Stimulated activated CD4-positive, alpha-beta T cell treated with anti-CD3 and anti-CD28 coated beads, Interleukin-12 subunit alpha, Interleukin-12 subunit beta, amount 100 ng/mL, for 4 hours (primary cell): Measurements from ENCODE around the gene SCUBE1.
A peak's percentile ranks its signal among the peaks of the same experiment; 100 is the strongest.

Experiments used
- DNase-seq: peaks from one replicate; pipeline ENCODE4 v3.0.0-alpha.2; 2020

Gene SCUBE1

DNA sequence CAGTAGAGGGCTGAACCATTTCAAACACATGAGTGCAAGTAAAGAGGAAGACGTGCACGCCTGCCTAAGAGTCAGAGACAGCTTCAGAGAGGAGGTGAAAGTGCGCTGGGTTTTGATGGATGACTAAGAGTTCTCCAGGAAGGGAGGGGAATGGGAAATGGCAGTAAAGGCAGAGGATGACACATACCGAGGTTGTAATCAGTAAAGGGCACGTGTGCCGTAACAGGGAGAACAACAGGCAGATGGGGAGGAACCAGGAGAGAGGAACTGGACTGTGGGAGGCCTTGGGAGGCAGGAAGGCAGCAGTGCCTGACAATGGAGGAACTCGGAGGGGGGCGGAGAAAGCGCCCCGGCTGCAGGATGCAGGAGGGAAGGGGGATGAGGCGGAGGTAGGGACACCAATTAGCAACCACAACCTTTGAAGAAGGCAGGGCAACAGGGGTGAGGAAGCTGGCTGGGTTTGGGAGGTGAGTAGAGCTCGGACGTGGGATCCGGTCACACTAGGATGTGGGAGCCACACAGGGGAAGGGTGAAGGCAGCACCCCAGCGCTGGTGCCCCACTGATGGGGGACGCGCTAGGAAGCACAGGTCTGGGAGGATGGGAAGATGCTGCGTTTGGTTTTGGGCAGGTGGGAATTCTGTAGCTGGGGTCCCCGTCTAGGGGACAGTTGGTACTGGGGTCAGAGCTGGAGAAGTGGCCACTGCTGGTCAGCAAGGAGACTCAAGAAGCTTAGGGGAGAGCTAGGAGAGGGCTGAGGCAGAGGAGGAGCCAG, 67.4 kb downstream of the SCUBE1 start:
- no peak for DNase-seq

DNA sequence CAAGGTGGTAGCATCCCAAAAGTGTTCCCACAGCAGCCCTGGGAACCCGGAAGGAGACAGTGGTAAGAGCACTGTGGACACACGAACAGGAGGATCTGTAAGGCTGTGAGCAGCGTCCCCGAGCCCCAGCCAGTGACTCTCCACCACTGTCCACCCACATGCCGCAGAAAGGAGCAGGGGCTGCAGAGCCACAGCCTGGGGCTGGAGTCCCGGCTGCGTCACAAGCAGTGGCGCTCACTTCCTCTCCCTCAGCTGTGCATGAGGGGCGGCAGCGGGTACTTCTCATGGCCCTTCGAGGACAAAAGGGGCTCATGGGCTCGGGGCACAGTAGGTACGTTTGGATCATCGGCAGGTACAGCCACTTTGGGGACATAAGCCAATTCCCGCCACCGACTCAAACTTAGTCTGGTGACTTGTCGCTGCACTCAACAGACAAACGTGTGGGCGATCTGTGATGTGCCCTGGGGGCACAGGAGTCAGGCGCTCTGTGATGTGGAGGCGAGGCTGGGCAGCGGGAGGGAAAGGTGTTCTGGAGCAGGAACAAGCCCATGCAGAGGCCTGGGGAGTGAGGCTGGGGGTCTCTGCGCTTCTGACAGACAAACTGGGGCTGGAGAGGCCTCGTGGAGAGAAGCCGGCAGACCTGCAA, 68.5 kb downstream of the SCUBE1 start:
- DNase-seq: no peak

DNA sequence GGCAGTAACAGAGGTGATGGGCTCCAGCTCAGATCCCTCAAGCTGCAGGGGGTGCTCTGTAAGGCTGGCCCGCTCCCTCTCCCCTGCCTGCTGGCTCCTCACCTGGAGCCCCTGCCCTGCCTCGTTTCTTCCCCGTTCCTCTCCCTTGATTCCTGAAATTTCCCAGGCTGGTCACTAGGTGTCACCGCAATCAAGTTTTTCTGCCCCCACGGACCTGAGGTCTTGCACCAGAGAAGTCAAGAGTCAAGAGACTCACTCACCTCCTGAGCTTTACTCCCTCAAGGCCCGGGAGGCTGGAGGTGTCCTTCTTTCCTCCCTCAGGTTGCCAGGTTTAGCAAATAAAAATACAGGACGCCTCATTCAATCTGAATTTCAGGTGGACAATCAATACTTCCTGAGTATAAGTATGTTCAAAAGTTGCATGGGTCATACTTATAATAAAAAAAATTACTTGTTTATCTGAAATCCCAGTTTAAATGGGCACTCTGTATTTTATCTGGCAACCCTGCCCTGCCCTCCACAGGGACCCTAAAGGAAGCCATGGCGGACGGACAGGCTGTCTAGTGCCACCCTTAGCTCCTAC, 69.2 kb downstream of the SCUBE1 start:
- DNase-seq: peak; percentile 10

DNA sequence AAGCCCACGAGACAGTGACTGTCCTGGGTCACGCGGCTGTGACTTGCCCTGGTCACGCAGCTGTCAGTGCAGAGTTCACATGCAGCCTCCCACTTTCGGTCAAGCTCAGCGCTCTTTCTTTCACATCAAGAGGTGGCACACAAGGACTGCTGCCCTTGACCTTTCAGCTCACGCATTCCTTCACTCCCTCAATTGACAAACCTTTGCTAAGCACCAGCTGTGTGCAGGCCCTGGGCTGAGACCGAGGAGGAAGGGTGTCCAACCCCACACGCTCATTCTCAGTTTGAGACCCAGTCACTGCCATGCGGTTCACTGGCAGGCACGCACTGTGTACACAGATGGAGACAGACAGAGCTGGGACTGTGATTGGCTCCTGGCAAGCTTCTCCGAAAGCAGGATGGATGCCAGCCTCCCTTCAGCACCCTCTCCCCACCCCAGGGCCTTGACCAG, 70.3 kb downstream of the SCUBE1 start:
- DNase-seq: no peak

DNA sequence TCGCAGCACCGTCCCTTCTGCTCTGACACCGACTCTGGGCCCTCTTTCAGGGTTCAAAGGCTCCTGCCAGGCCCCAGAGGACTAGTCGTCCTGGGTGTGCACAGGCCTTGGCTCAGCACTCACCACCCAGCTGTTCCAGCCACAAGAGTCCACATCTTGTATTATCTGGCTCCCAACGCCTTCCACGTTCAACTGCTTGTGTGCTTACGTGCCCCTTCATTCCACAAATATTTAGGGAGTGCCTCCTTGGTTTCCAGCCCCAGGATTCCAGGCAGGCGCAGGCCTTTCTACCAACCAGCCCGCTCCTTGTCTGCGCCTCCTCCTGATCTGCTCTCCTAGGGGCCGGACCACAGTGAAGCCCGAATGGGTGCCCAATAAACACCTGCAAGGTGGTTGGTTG, 70.9 kb downstream of the SCUBE1 start:
- no peak for DNase-seq

DNA sequence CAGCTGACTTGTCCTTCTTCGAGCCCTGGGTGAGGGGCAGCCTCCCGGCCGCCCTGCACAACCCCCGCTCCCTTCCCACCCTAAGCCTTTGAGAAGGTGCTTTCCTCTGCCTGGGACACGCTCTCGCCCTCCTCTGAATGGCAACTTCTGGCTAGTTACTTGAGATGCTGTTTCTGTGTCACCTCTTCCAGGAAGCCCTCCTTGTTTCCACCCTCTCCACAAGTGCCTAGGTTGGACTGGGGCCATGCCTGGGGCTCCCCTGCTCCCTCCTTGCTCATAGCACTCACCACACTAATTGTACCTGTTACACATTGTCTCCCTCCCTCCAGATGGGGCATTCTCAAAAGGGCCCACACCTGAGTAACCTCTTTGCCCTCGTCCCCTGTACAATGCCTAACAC, 72.2 kb downstream of the SCUBE1 start:
- no peak for DNase-seq

DNA sequence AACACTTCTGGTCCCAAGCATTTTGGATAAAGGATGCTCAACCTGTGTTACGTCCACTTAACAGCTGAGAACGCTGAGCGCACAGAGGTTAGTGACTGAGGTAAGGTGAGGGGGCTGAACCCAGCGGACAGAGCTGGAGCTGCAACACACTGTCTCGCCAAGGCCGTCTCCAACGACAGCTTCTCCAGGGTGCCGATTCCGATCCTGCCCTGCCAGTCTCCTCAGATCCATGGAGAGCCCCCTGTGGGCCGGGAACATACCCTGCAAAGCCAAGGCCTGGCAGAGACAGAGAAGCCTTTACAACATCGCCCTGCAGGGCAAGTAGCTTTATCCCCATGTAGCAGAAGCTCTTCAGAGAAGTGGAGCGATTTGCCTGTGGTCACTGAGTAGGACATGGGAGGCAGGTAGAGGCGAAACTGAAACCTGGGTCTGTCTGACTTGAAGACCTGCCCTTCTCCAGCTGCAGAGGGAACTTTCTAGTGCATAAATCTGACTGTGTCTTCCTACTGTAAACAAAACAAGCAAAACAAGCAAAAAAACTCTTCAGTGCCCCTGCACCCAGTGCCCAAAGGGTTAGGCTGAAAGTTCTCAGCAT, 72.8 kb downstream of the SCUBE1 start:
- DNase-seq: no peak

DNA sequence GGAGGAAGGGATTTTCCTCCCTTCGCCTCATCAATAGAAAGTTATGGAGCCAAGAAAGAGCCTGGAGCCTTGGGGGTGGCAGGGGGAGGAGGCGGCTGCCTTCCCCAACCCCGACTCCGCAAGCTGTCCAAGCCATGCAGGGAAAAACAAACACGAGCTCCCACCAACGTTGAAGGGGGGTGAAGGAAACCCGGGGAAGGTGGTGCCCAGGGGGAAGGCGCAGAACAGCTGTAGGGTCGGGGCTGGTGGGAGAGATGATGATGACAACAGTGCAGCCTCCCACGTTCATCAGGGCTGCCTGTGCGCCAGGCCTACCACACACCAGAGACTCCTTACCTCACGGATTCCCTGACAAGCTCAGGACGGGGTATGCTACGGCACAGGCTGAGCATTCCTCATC, 73.5 kb downstream of the SCUBE1 start:
- no peak for DNase-seq

DNA sequence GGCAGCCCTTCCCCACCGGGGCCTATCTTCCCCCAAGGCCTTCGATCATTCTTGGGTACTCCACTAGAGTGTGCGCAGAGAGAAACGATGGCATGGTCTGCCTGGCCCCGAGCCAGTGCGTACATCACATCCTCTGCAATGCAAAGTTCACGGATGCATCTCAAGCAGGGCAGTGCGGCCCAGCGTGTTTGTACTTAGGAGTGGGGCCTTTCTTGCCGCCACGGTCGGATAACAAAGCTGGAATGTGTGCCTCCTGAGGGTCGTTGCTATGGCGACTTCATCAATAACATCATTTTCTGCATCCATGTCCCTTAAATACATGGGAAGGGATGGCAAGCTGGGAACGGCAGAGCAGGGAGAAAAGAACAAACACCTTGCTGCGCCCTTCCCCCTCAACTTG, 73.9 kb downstream of the SCUBE1 start:
- DNase-seq: no peak

DNA sequence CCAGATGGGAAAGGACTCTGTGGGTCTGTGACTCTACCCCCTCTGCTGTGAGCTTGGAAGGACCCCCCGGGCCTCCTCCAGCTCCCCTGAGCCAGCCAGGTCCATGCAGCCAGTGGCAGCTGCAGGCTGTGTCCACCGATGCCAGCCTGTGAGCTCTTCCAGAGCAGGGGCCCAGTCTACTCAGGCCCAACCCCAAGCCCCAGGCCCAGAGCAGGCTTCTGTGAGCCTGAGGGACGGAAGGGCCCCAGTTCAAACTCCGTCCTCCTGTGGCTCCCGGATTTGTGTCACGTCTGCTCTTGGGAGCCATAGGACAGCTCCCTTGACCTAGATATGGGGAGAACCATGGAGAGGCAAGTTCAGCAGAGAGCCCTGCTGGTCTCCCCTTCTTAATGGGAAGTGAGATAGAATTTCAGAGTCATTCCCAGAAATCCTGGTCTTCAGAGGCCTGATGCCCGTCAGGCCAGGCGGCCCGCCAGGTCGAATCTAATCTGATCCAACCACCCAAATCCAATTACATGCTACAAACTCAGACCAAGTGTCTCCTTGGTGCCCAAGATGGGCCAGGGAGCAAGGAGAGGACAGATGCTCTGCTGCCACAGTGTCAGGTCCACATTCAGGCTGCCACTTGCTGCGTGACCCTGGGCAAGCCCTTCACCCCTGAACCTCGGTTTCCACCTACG, 75.1 kb downstream of the SCUBE1 start:
- no peak for DNase-seq

DNA sequence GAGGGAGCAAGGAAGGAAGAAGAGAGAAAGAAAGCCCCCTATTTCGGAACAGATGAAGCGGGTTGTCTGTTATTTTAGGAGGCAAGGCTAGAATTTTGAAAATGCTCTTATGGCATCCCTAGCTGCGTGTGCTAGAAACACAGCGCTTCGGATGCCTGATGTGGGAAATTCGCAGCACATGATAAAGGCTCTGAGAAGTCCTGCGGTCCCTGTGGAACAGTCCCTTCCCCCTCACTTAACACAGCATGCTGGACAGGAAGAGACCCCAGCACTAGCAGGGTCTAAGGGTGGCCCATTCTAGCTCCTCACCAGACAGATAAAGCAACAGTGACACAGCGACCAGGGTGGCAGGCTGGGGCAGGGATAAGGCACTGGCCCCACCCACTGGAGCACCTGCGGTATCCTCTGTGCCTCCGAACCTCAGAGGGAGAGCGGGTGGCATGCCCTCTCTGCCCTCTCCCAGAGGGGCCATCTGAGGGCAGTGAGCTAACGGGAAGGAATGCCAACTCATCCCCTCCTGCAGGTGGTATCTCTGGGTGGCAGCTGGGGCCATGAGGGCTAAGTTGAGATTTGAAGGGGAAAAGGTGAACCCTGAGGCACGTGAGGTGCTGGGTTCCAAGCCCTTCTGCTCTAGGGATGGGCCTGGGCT, 75.7 kb downstream of the SCUBE1 start:
- no peak for DNase-seq

DNA sequence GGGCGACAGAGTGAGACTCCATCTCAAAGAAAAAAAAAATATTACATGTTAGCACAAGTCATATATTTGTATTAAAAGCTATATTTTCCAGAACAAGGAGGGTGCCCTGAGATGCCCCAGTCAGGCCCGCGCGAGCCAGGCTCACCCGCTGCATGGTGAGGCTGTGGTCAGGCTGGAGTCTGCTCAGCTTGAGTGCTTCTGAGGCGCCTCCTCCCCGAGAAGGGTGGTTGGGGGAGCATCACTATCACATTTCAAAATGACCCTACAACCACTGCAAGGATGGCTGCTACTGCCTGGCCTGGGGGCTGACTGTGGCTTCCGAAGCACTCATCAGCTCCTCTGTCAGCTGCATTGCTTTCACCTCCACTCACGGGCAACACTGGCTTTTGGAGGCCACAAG, 77.1 kb downstream of the SCUBE1 start:
- DNase-seq: no peak

DNA sequence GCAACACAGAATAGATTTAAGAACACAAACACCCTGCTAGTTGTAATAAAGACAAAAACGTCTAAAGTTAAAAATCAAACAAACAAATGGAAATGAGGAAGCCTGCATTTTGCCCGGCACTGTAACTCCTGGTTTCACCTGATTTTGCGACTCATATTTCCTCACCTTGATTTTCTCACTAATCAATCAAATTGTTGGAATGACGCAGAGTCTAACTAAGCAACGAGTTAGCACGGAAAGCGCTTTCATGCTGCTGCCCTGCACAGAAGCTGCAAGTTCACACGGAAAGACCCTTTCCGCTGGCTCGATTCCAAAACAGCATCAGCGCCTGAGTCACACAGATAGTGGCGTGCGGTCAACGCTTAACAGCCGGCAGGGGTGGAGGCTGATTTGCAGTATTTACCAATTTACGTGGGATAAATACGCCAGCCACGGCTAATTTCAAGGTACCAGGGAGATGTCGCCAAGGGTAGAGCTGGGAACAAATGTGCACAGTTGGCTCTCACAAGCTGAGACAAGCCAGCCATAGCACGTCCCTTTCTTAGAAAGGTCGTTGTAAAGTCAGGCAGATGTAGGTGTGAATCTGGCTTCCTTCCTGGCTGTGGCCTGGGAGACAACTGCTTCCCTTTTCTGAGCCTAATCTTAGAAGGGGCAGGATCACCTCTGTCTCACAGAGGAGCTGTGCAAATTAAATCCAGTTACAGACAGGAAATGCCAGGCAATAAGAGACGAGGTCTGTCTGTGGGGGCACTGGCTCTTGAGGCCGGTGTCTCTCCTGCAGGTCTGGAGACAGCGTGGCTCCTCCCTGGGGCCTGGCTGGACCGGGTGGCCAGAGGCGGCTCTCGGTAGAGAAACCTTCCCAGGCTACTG, 79.3 kb downstream of the SCUBE1 start:
- DNase-seq: peak; percentile 68

DNA sequence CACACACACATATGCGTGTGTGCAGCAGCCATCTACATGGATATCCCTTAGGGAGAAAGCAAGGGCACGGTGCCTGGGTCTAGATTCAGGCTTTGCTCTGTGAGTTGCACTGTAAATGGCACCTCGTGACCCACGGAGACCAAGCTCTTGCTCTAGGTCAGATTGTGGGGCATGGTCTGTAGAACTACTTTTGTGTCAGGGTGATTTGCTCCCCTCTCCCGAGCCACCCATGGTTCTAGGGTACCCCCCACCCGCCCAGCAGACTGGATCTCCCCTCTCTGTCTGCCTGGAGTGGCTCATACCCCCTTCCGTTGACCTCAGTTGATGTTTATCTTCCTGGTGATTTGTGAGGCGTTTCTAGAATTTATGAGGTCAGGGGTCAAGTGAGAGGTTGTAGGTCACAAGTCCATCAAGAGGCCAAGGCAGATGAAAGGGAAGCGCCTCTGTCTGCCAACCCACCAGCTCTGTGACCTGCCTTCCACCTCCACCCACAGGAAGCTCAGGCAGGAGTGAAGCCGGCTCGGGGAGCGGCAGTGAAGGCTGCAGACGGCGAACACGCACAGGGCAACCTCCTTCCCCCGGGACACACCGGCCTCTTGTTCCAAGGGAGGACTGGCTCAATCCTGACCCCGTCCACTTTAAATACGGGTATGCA, 80.1 kb downstream of the SCUBE1 start:
- peak; percentile 15 for DNase-seq

DNA sequence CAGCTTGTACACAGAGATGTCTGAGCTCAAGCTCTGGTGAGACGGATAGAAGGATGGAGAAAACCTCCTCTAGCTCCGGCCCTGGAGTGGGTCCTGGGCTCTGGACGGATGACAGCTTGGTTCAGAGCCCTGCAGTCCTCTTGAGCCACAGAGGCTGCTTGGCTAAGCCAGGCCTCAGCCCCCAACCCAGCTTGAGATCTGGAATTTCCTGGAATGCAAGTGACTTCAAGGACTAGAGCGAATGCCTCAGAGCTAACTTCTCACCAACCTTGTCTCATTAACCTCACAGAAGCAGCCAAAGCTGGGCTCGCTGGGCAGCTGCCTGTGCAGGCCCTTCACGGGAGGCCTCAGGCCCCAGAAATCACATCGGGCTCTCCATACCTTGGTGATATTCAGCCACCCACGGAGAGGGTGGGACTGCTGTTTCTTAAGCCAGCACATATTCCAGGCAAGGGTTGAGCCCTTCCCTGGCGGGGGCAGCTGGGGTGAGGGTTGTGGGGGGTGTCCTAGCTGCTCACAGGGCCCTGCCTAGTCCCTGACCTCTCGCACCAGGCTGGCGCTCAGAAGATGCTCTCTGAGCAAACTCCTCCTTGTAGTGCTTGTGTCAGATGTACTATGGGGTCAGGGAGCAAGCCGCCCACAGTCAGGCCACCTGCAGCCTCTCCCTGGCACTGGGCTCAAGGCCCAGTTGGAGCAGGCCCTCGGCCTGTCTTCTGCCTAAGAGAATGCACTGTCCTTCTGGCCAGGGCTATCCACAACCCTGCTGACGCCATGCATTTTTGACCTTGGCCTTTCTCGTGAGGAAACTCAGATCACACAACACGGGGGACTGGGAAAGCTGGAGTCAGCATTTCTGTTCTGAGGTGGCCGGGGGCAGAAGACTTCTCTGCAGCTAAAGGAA, 82.6 kb downstream of the SCUBE1 start:
- DNase-seq: no peak

DNA sequence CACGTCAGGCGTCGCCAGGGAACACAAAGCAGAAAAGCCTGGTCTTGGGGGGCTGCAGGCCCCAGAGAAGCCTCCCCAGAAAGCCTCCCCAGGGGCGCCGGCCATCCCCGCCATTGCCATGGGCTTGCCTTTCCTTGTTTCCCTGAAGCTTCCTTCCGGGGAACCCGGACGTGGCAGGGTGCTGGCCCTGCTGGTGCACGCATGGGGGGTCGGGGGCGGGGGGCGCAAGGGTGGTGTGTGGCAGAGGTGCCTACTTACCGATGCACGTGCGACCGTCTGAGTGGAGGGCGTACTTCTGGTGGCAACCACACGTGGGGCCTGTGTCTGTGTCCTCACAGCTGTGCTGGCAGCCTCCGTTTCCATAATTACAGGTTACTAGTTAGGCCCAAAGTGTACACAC, 85.2 kb downstream of the SCUBE1 start:
- DNase-seq: no peak

DNA sequence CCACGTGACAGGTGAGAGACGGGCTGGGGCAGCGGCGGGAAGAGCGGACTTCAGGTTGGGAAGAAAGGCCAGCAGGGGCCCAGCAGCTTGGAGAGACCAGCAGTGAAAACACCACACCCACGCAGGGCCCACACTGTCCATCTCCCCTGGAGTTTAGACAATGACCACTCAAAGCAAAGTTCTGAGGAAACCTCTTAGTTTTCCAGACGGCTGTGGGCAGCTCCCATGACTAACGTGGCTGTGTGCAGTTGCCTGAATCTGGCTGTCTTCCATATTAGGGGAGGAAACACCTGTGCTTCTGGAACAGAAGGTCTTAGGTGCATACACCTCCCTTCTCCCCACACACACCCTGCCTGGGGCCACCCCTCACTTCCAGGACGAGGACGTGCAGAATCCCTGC, 85.6 kb downstream of the SCUBE1 start:
- no peak for DNase-seq

DNA sequence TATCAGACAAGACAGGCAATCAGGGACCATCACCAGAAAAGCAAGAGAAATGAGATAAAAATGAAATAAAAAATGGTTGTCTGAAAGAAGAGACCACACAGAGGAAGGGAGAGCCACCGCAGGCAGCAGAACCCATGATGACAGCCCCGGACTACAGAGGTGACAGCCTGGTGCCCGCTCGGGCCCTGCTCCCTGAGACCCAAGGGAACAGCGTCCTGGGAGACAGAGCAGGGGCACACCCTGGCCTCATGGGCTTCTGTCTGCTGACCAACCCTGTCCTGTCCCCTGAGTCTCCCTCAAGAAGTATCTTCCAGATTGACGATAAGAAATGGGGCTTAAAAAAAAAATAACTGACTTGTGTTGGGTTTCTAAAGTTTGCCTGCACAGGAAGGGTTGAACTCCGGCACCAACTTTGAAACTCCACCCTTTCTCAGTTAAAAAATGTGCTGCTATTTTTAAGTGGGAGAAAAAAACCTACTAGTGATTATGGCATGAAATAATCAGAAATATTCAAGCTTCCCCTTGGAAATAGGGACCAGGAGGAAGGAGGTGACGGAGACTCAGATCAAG, 86.1 kb downstream of the SCUBE1 start:
- DNase-seq: no peak

DNA sequence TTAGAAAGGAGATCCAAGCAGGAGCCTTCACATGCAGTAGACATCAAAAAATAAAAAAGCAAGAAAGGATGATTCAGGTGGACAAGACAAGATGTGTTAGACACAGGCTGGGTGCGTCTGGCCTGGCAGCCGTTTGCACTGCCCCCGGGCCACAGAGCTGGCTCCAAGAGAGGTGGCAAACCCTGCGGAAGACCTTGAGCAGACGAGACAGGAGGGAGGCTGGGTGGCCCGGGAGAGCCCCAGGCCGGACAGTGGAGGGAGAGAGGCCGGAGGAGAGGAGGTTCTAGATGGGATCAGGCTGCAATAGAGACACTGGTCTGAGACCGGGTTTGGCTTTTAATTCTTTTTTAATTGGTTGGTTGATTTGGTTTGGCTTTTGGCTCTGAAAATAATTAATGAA, 86.6 kb downstream of the SCUBE1 start:
- no peak for DNase-seq

DNA sequence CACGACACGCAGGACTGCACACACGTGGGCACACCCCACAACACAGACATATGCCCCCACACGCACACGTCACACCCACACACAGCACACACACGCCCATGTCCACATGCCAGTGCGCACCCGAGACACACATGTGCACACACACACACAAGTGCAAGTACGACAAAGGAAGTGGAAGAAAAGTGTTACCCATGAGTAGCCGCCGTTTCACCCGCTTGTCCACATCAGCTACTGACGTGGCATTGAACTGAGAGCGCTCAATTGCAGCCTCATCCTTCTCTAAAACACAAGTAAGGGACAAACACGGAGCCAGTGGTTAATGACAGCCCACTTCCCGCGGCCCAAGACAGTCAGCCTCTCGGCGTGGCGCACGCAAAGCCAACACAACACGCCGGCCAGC, 87.9 kb downstream of the SCUBE1 start:
- DNase-seq: no peak
